ENCODE measurements around the gene LRIT3.

Gene LRIT3

GRCh38 chr4:109879081-109879480, 31.2 kb downstream of the LRIT3 start:
- no peak for TF ChIP-seq CTCF (IDR thresholded peaks at IDR 0.05; ENCODE audit: low read depth, low read length)
- DNase-seq: no peak

GRCh38 chr4:109879636-109880314, 31.9 kb downstream of the LRIT3 start:
- no peak for DNase-seq
- Histone ChIP-seq H3K36me3 (no peaks in the 10 kb centered on the region), H3K9me3 (no peaks in the 10 kb centered on the region), H3K4me3 (ENCODE audit: low read depth, low read length) (no peak overlapping the region), H3K4me1 (no peaks in the 10 kb centered on the region), H3K27me3 (no peaks in the 10 kb centered on the region)
- no peak for TF ChIP-seq CTCF (IDR thresholded peaks at IDR 0.05; ENCODE audit: low read depth, low read length)

More at GRCh38 chr4:109879081-109879480, 31.2 kb downstream of the LRIT3 start:
- no peaks in the 10 kb centered on the region for H3K4me1 ChIP-seq
- H3K9me3 ChIP-seq: no peaks in the 10 kb centered on the region
- no peaks in the 10 kb centered on the region for H3K27me3 ChIP-seq
- no peak overlapping the region for H3K4me3 ChIP-seq (ENCODE audit: low read depth, low read length)
- no peaks in the 10 kb centered on the region for H3K36me3 ChIP-seq

GRCh38 chr4:109886303-109886702, 38.4 kb downstream of the LRIT3 start:
- DNase-seq: no peak
- no peaks in the 10 kb centered on the region for H3K4me1 ChIP-seq
- no peaks in the 10 kb centered on the region for H3K36me3 ChIP-seq

GRCh38 chr4:109887071-109887470, 39.2 kb downstream of the LRIT3 start:
- TF ChIP-seq CTCF (IDR thresholded peaks at IDR 0.05; ENCODE audit: low read depth, low read length): no peak
- Histone ChIP-seq H3K9me3 (no peaks in the 10 kb centered on the region), H3K36me3 (no peaks in the 10 kb centered on the region), H3K4me1 (no peaks in the 10 kb centered on the region), H3K4me3 (ENCODE audit: low read depth, low read length) (no peak overlapping the region), H3K27me3 (no peaks in the 10 kb centered on the region)
- no peak for DNase-seq

More at GRCh38 chr4:109886303-109886702, 38.4 kb downstream of the LRIT3 start:
- no peak for TF ChIP-seq CTCF (IDR thresholded peaks at IDR 0.05; ENCODE audit: low read depth, low read length)
- H3K27me3 ChIP-seq: no peaks in the 10 kb centered on the region
- no peaks in the 10 kb centered on the region for H3K9me3 ChIP-seq
- no peak overlapping the region for H3K4me3 ChIP-seq (ENCODE audit: low read depth, low read length)

GRCh38 chr4:109890076-109890475, 42.2 kb downstream of the LRIT3 start:
- no peak overlapping the region for H3K4me3 ChIP-seq (ENCODE audit: low read depth, low read length)
- TF ChIP-seq CTCF (IDR thresholded peaks at IDR 0.05; ENCODE audit: low read depth, low read length): no peak
- no peaks in the 10 kb centered on the region for H3K27me3 ChIP-seq
- H3K4me1 ChIP-seq: no peaks in the 10 kb centered on the region
- no peak for DNase-seq
- H3K9me3 ChIP-seq: no peaks in the 10 kb centered on the region
- no peaks in the 10 kb centered on the region for H3K36me3 ChIP-seq

- no peak for DNase-seq
- no peak for TF ChIP-seq CTCF (IDR thresholded peaks at IDR 0.05; ENCODE audit: low read depth, low read length)
- H3K27me3 ChIP-seq: no peaks in the 10 kb centered on the region
- no peaks in the 10 kb centered on the region for H3K4me1 ChIP-seq
- H3K4me3 ChIP-seq (ENCODE audit: low read depth, low read length): no peak overlapping the region
- H3K36me3 ChIP-seq: no peaks in the 10 kb centered on the region
- no peaks in the 10 kb centered on the region for H3K9me3 ChIP-seq
Measured at GRCh38 chr4:109902559-109903251, 54.8 kb downstream of the LRIT3 start.

All from BE2C (cell line).